ENCODE measurements around the gene ZIC2. TPM values are rescaled to one million over a fixed set of nuclear protein-coding genes. Genes with fewer than 3 reads are reported as not detected.

Gene ZIC2
- total RNA-seq, 1 experiment from 2014 or later = 44.4 TPM

- Histone ChIP-seq H3K9ac (ENCODE audit: low read length) (no peak overlapping the region), H3K4me3 (replicated peaks in 1 of 2; ENCODE audit: low read depth in 1 of 2, low read length in 2 of 2) (no peak overlapping the region), H3K36me3 (ENCODE audit: control insufficient read depth in 1 of 2, insufficient read depth in 2 of 2, low read length in 2 of 2) (no peaks in the 10 kb centered on the region), H3K9me3 (ENCODE audit: control insufficient read depth in 1 of 2, insufficient read depth in 1 of 2, low read depth in 1 of 2, low read length in 2 of 2) (no peaks in the 10 kb centered on the region), H3K27me3 (ENCODE audit: insufficient read depth, low read length) (no peaks in the 10 kb centered on the region), H3K4me2 (ENCODE audit: low read length) (no peak overlapping the region), H3K4me1 (ENCODE audit: control insufficient read depth in 1 of 2, insufficient read depth in 2 of 2, low read length in 2 of 2) (no peaks in the 10 kb centered on the region), H4K20me1 (ENCODE audit: insufficient read depth) (no peaks in the 10 kb centered on the region; the same call in 1 of the 2 replicates), H3K79me2 (ENCODE audit: insufficient read depth, low read length) (no peaks in the 10 kb centered on the region), H3K9me2 (ENCODE audit: insufficient read depth) (no peaks in the 10 kb centered on the region), H2AFZ (ENCODE audit: low read depth, low read length, poor library complexity, severe bottlenecking) (no peak overlapping the region), H3K27ac (ENCODE audit: low read depth, low read length) (no peak overlapping the region)
- no TSS peak for BruUV-seq (replicated peaks)
- ChIA-PET POLR2A (no interaction called here), CTCF (no interaction called here), RAD21 (ENCODE audit: low non-redundant PET in 1 of 2, low total read pairs in 2 of 2, uncharacterized antibody in 2 of 2, unreplicated experiment in 2 of 2) (no interaction called here)
- intact Hi-C loops (cut with micrococcal nuclease) = no loop called here
- DNase-seq (ENCODE audit: low read depth, low spot score) (no peak), ATAC-seq (no peak)
- no peak for TF ChIP-seq EGR1 (IDR thresholded peaks at IDR 0.05; ENCODE audit: low read depth)
- no peak for TF ChIP-seq EZH2phosphoT487 (IDR thresholded peaks at IDR 0.05; ENCODE audit: borderline replicate concordance)
- TF ChIP-seq SIN3A (IDR thresholded peaks at IDR 0.05; ENCODE audit: low read depth) = no peak
- TF ChIP-seq YY1 (IDR thresholded peaks at IDR 0.05; ENCODE audit: extremely low read depth, insufficient replicate concordance, low read depth, low read length) = no peak
- TF ChIP-seq ZNF274 (IDR thresholded peaks at IDR 0.05; ENCODE audit: low read depth, low read length) = no peak
- TF ChIP-seq CEBPB (IDR thresholded peaks at IDR 0.05; ENCODE audit: low read depth) = no peak
- TF ChIP-seq FOSL1 (IDR thresholded peaks at IDR 0.05; ENCODE audit: low read depth) = no peak
- TF ChIP-seq EZH2 (IDR thresholded peaks at IDR 0.05) = no peak
- TF ChIP-seq, protein P1, sequence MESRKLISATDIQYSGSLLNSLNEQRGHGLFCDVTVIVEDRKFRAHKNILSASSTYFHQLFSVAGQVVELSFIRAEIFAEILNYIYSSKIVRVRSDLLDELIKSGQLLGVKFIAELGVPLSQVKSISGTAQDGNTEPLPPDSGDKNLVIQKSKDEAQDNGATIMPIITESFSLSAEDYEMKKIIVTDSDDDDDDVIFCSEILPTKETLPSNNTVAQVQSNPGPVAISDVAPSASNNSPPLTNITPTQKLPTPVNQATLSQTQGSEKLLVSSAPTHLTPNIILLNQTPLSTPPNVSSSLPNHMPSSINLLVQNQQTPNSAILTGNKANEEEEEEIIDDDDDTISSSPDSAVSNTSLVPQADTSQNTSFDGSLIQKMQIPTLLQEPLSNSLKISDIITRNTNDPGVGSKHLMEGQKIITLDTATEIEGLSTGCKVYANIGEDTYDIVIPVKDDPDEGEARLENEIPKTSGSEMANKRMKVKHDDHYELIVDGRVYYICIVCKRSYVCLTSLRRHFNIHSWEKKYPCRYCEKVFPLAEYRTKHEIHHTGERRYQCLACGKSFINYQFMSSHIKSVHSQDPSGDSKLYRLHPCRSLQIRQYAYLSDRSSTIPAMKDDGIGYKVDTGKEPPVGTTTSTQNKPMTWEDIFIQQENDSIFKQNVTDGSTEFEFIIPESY (IDR thresholded peaks at IDR 0.05; ENCODE audit: extremely low read depth, insufficient replicate concordance, low read length) = no peak
- TF ChIP-seq, protein P2, sequence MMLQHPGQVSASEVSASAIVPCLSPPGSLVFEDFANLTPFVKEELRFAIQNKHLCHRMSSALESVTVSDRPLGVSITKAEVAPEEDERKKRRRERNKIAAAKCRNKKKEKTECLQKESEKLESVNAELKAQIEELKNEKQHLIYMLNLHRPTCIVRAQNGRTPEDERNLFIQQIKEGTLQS (IDR thresholded peaks at IDR 0.05) = no peak
- TF ChIP-seq CBX3 (IDR thresholded peaks at IDR 0.05; ENCODE audit: low read depth) = no peak
- no peak for TF ChIP-seq ELF1 (IDR thresholded peaks at IDR 0.05; ENCODE audit: borderline replicate concordance, low read depth)
- TF ChIP-seq ZFX (IDR thresholded peaks at IDR 0.05) = no peak
- TF ChIP-seq MAX (IDR thresholded peaks at IDR 0.05) = no peak
- no peak for TF ChIP-seq RAD21 (IDR thresholded peaks at IDR 0.05; ENCODE audit: low read depth)
Observed at GRCh38 chr13:99958406-99959126, 23.0 kb upstream of the ZIC2 start.

All from HCT116 (cell line).